Prostate gland (tissue), 2 donors: Measurements from ENCODE around the gene KIF5C.

ENCODE experiments used
- POLR2A ChIP-seq: fragments of 450-650 bp; IDR thresholded peaks from one replicate; pipeline ENCODE4 v1.6.1; 2016; ENCODE audit warnings: antibody characterized with exemption, mild to moderate bottlenecking
- POLR2AphosphoS5 ChIP-seq: sonication (generic); formaldehyde crosslinking; IDR thresholded peaks from one replicate; pipeline ENCODE4 v1.6.1; 2017; ENCODE audit warnings: antibody characterized with exemption
- TF ChIP-seq, protein P1 (sequence below), 4 experiments: fragments of 200-600 bp in 2 of 4; fragments of 450-650 bp in 2 of 4; sonication (generic) in 2 of 4; IDR thresholded peaks; 1 replicate in 3 of 4; 2 replicates in 1 of 4; pipeline ENCODE4 v1.5.1; 2016 to 2019; ENCODE audit warnings: antibody characterized with exemption in 4 of 4, mild to moderate bottlenecking in 2 of 4, moderate library complexity in 2 of 4

GRCh38 chr2:148900350-148900837 is 25.4 kb downstream of the KIF5C start:
- TF ChIP-seq, protein P1, sequence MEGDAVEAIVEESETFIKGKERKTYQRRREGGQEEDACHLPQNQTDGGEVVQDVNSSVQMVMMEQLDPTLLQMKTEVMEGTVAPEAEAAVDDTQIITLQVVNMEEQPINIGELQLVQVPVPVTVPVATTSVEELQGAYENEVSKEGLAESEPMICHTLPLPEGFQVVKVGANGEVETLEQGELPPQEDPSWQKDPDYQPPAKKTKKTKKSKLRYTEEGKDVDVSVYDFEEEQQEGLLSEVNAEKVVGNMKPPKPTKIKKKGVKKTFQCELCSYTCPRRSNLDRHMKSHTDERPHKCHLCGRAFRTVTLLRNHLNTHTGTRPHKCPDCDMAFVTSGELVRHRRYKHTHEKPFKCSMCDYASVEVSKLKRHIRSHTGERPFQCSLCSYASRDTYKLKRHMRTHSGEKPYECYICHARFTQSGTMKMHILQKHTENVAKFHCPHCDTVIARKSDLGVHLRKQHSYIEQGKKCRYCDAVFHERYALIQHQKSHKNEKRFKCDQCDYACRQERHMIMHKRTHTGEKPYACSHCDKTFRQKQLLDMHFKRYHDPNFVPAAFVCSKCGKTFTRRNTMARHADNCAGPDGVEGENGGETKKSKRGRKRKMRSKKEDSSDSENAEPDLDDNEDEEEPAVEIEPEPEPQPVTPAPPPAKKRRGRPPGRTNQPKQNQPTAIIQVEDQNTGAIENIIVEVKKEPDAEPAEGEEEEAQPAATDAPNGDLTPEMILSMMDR (IDR thresholded peaks at IDR 0.05): no peak
- TF ChIP-seq POLR2A: no peak
- TF ChIP-seq POLR2AphosphoS5: no peak
